K562 (cell line): ENCODE measurements around the gene PDE11A. TPM values are rescaled to one million over a fixed set of nuclear protein-coding genes. Genes with fewer than 3 reads are reported as not detected.

ENCODE experiments used
- ATAC-seq: fragments of 200-7000 bp; cut with Tn5 transposase; 3 replicates; pipeline ENCODE4 v1.9.1; 2020; ENCODE audit warnings: moderate library complexity
- BruUV-seq: library from RNA; stranded (reverse); fragments of 400-500 nt; replicated peaks from 2 replicates; lab custom pipeline; 2021; lab: Mats Ljungman, UMichigan
- CTCF ChIA-PET: fragments of 300-600 bp; formaldehyde crosslinking; extraction: SDS; loops from one replicate; lab custom pipeline; 2021; ENCODE audit warnings: low intra/inter-chr PET ratio; lab: Yijun Ruan, JAX
- POLR2A ChIA-PET: fragments of 300-600, 350-650 bp; sonication (Branson Sonifier 250); formaldehyde crosslinking; extraction: SDS; loops from one replicate; lab custom pipeline; 2021; ENCODE audit warnings: antibody characterized with exemption, inconsistent platforms; lab: Yijun Ruan, JAX
- DNase-seq, 4 experiments: peaks; one replicate each; pipeline versions ENCODE4 v3.0.0 to v3.0.0-alpha.2; 2011 to 2018; ENCODE audit warnings: low spot score in 3 of 4, mixed read lengths in 3 of 4; ENCODE audit errors: extremely low read depth in 1 of 4
- FAIRE-seq: peaks from 2 replicates; lab custom pipeline; 2011; peaks lifted over from hg19 to GRCh38; lab: Jason Lieb, UNC
- H2AFZ ChIP-seq: 2 replicates; pipeline ENCODE4 v1.6.0; 2011; ENCODE audit warnings: low read depth, low read length, control low read depth, inconsistent platforms
- H3K27ac ChIP-seq: fragments of 200-600 bp; 3 replicates; pipeline ENCODE4 v1.8.0; 2011; ENCODE audit warnings: low read depth, mild to moderate bottlenecking, control low read depth, inconsistent platforms, low read length, moderate library complexity, mixed read lengths; ENCODE audit errors: extremely low read depth
- H3K27me3 ChIP-seq, 2 experiments: fragments of 300-600 bp in 1 of 2; 2 replicates in 1 of 2; 3 replicates in 1 of 2; pipeline versions ENCODE4 v1.6.0 to v1.8.0; 2011; ENCODE audit warnings: inconsistent platforms in 2 of 2, low read length in 2 of 2, mild to moderate bottlenecking in 1 of 2, mixed read lengths in 1 of 2, moderate library complexity in 1 of 2; ENCODE audit not compliant: control insufficient read depth in 2 of 2, insufficient read depth in 2 of 2
- H3K36me3 ChIP-seq: fragments of 300-600 bp; 3 replicates; pipeline ENCODE4 v1.8.0; 2011; ENCODE audit warnings: mild to moderate bottlenecking, low read length, inconsistent platforms; ENCODE audit not compliant: control insufficient read depth, insufficient read depth
- H3K4me1 ChIP-seq, 2 experiments: fragments of 200-600 bp in 1 of 2; replicated peaks in 1 of 2; 2 replicates in 1 of 2; 3 replicates in 1 of 2; pipeline versions ENCODE4 v1.5.1 to v1.8.0; 2011; ENCODE audit warnings: inconsistent platforms in 2 of 2, low read length in 2 of 2, mild to moderate bottlenecking in 1 of 2, mixed read lengths in 1 of 2, moderate library complexity in 1 of 2; ENCODE audit not compliant: control insufficient read depth in 2 of 2, insufficient read depth in 2 of 2
- H3K4me2 ChIP-seq: 2 replicates; pipeline ENCODE4 v1.6.1; 2011; ENCODE audit warnings: low read length, control low read depth, inconsistent platforms, mixed read lengths; ENCODE audit not compliant: insufficient read depth
- H3K4me3 ChIP-seq: fragments of 200-600 bp; sonication (generic), shearing (Covaris generic); 2 replicates; pipeline ENCODE4 v1.5.1; 2016; ENCODE audit warnings: control low read depth, inconsistent platforms
- H3K79me2 ChIP-seq: fragments of 200-600 bp; 3 replicates; pipeline ENCODE4 v1.8.0; 2011; ENCODE audit warnings: low read length, inconsistent platforms; ENCODE audit not compliant: control insufficient read depth, insufficient read depth
- H3K9ac ChIP-seq, 2 experiments: 2 replicates each; pipeline versions ENCODE4 v1.6.0 to v1.6.1; 2011; ENCODE audit warnings: low read depth in 2 of 2, low read length in 2 of 2, control low read depth in 1 of 2, inconsistent platforms in 1 of 2, mild to moderate bottlenecking in 1 of 2, mixed read lengths in 1 of 2; ENCODE audit not compliant: insufficient read depth in 1 of 2
- H3K9me1 ChIP-seq: one replicate; pipeline ENCODE4 v1.6.0; 2011; ENCODE audit warnings: inconsistent platforms, mild to moderate bottlenecking, low read length, moderate library complexity; ENCODE audit not compliant: control insufficient read depth, insufficient read depth
- H3K9me3 ChIP-seq: replicated peaks from 2 replicates; pipeline ENCODE4 v1.5.1; 2011; ENCODE audit warnings: low read depth, low read length, inconsistent platforms; ENCODE audit not compliant: control insufficient read depth, insufficient read depth
- H4K20me1 ChIP-seq: replicated peaks from 2 replicates; pipeline ENCODE4 v1.6.1; 2011; ENCODE audit warnings: low read length, inconsistent platforms, mixed read lengths; ENCODE audit not compliant: control insufficient read depth, insufficient read depth
- ARID3A ChIP-seq: IDR thresholded peaks from 2 replicates; pipeline ENCODE4 v1.6.1; 2012; ENCODE audit warnings: low read depth, low read length, improper control_type of control experiment, borderline replicate concordance
- ATF1 ChIP-seq, 2 experiments: fragments of 450-650 bp in 1 of 2; IDR thresholded peaks; 2 replicates each; pipeline ENCODE4 v1.6.1; 2016; ENCODE audit warnings: missing compliant biosample characterization in 1 of 2, missing genetic modification characterization in 1 of 2
- ATF7 ChIP-seq: fragments of 450-650 bp; IDR thresholded peaks from 2 replicates; pipeline ENCODE4 v1.7.1; 2014; ENCODE audit warnings: mild to moderate bottlenecking, moderate library complexity
- CREM ChIP-seq: IDR thresholded peaks from 2 replicates; pipeline ENCODE4 v1.6.1; 2014; ENCODE audit warnings: antibody characterized with exemption, low read depth
- CSDE1 ChIP-seq, 2 experiments: fragments of 450-650 bp; IDR thresholded peaks; 2 replicates each; pipeline ENCODE4 v1.6.1; 2016; ENCODE audit warnings: mild to moderate bottlenecking in 1 of 2
- HNRNPUL1 ChIP-seq: fragments of 200-400 bp; formaldehyde crosslinking; IDR thresholded peaks from 2 replicates; pipeline ENCODE4 v1.6.1; 2017; ENCODE audit warnings: low read length
- JUND ChIP-seq, 2 experiments: IDR thresholded peaks; 2 replicates in 1 of 2; 3 replicates in 1 of 2; pipeline ENCODE4 v1.6.1; 2011; ENCODE audit warnings: borderline replicate concordance in 2 of 2, low read depth in 2 of 2, low read length in 2 of 2, improper control_type of control experiment in 1 of 2, missing biosample characterization in 1 of 2, missing genetic modification characterization in 1 of 2, missing genetic modification reagents in 1 of 2
- MEIS2 ChIP-seq: fragments of 450-650 bp; IDR thresholded peaks from 2 replicates; pipeline ENCODE4 v1.6.1; 2014; ENCODE audit warnings: mild to moderate bottlenecking; ENCODE audit not compliant: partially characterized antibody
- NBN ChIP-seq: fragments of 450-650 bp; IDR thresholded peaks from 2 replicates; pipeline ENCODE4 v1.6.1; 2016; ENCODE audit warnings: low read depth, mild to moderate bottlenecking
- NFE2L1 ChIP-seq: fragments of 450-650 bp; IDR thresholded peaks from 2 replicates; pipeline ENCODE4 v1.6.1; 2016; ENCODE audit warnings: missing genetic modification characterization, low read depth, mild to moderate bottlenecking, missing compliant biosample characterization, moderate library complexity, borderline replicate concordance
- OTX1 ChIP-seq: fragments of 450-650 bp; formaldehyde crosslinking; IDR thresholded peaks from 2 replicates; pipeline ENCODE4 v1.4.0; 2022; ENCODE audit warnings: mild to moderate bottlenecking
- PREB ChIP-seq: sonication (generic); formaldehyde crosslinking; IDR thresholded peaks from 2 replicates; pipeline ENCODE4 v1.8.1; 2023; ENCODE audit warnings: mild to moderate bottlenecking, missing genetic modification reagents
- STAT5A ChIP-seq: IDR thresholded peaks from 2 replicates; pipeline ENCODE4 v1.6.1; 2012; ENCODE audit warnings: low read length, inconsistent platforms, borderline replicate concordance
- ZBTB1 ChIP-seq: sonication (generic); formaldehyde crosslinking; IDR thresholded peaks from 2 replicates; pipeline ENCODE4 v1.8.1; 2023; ENCODE audit warnings: missing genetic modification reagents, low read depth, mild to moderate bottlenecking, borderline replicate concordance
- ZNF280B ChIP-seq: fragments of 250-450 bp; sonication (Bioruptor Pico); IDR thresholded peaks from 2 replicates; pipeline ENCODE4 v1.5.1; 2021; ENCODE audit warnings: mild to moderate bottlenecking
- ZNF316 ChIP-seq: fragments of 450-650 bp; IDR thresholded peaks from 2 replicates; pipeline ENCODE4 v1.6.1; 2016
- WGBS: fragments of 100-300 bp; shearing (Covaris generic); methylation state at CpG from one replicate; pipeline ENCODE4 v1.1.6; 2016; ENCODE audit warnings: low coverage, mixed read lengths; ENCODE audit not compliant: insufficient coverage; ENCODE audit errors: missing lambda C conversion rate; 5-methylcytosine and 5-hydroxymethylcytosine counted together
- in situ Hi-C: fragments of 300-500 bp; cut with MboI; formaldehyde crosslinking; loops from 4 replicates; pipeline ENCODE4 v1.15.0; 2018; ENCODE audit warnings: inconsistent platforms, mixed read lengths
- intact Hi-C: fragments of 100-400 bp; cut with micrococcal nuclease; formaldehyde crosslinking; loops from 2 replicates; pipeline ENCODE4 v1.14.2; 2022
- polyA plus RNA-seq, 8 experiments: library from polyadenylated mRNA; depleted of rRNA in 4 of 8; stranded (reverse) in 5 of 8; unstranded in 3 of 8; fragments of >200 nt; fragmentation: Nextera tagmentation in 2 of 8; fragmentation: Illumina TruSeq in 1 of 8; extraction: Ambion mirVana in 2 of 8; extraction: Trizol in 1 of 8; gene quantifications; 2 replicates each; pipeline versions ENCODE4 v1.2.1 to v1.2.3, GENCODE V29; 2011 to 2014; ENCODE audit warnings: inconsistent platforms in 1 of 8, missing spikeins in 1 of 8
- total RNA-seq, 7 experiments: library from RNA; depleted of rRNA in 6 of 7; stranded (reverse); fragments of >200 nt in 6 of 7; fragmentation: Illumina TruSeq in 2 of 7; extraction: Trizol in 2 of 7; gene quantifications; 2 replicates each; pipeline versions ENCODE4 v1.2.1 to v1.2.3, GENCODE V29; 2011 to 2021; ENCODE audit warnings: low replicate concordance in 1 of 7

Gene PDE11A
- total and polyA plus RNA-seq, 9 of the 15 experiments (the other 6 are each of a cell fraction or from before 2014, with no cell fraction given): 3.2 to 22.1 (median 5.7) TPM

- intact Hi-C loops: loop anchor here (1.0 to 10.0 kb wide), 9 partner anchors 31 to 1614 kb away; partner anchors contain the start of gene NFE2L2
- Histone ChIP-seq H3K9me1 (no peaks in the 10 kb centered on the region), H2AFZ (peak overlapping the region; percentile 78), H3K4me3 (no peak overlapping the region), H3K4me1 (peaks cover 15 to 45% of the 10 kb centered on the region in 2 experiments), H3K9me3 (no peaks in the 10 kb centered on the region), H3K4me2 (no peak overlapping the region), H3K27ac (0 out of 3 replicates have a peak overlapping the region, but pooled peaks have one; percentile 17), H4K20me1 (no peaks in the 10 kb centered on the region), H3K27me3 (no peaks in the 10 kb centered on the region), H3K9ac (no peak overlapping the region; a peak in 1 of 4 replicates), H3K36me3 (no peaks in the 10 kb centered on the region), H3K79me2 (no peaks in the 10 kb centered on the region)
- DNase-seq (peak; percentile 40 to 82 (median 45)), ATAC-seq (peak; percentile 57), FAIRE-seq (peak; percentile 74)
- ChIA-PET CTCF (interaction anchor here (0.7 to 2.3 kb wide), 11 partner anchors 31 to 1618 kb away, joined by 3 to 24 read pairs (median 4); partner anchors contain the start of gene NFE2L2), POLR2A (interaction anchor here (0.5 to 0.9 kb wide), 5 partner anchors 77 to 494 kb away, joined by 3 to 5 read pairs (median 3); partner anchors contain the start of gene NFE2L2)
- 20% methylated on average over 11 of the region's 11 CpGs for WGBS
- no TSS peak for BruUV-seq
- in situ Hi-C loops: loop anchor here (10.0 to 25.0 kb wide), 3 partner anchors 424 to 1621 kb away; partner anchors contain the start of gene HOXD8
- TF ChIP-seq NBN (peak; percentile 36; the same call in 1 of the 2 replicates), ZBTB1 (CRISPR knock-in tag) (0 out of 2 replicates have a peak, but pooled peaks have one; percentile 27), MEIS2 (no peak), ATF7 (peak; percentile 41; the same call in 1 of the 2 replicates), NFE2L1 (tag) (no peak), ZNF316 (0 out of 2 replicates have a peak, but pooled peaks have one; percentile 6), OTX1 (CRISPR knock-in tag) (no peak), HNRNPUL1 (0 out of 2 replicates have a peak, but pooled peaks have one; percentile 21), CSDE1 (IDR thresholded peaks at IDR 0.05) (no peak; a peak in 1 of 4 replicates), PREB (CRISPR knock-in tag) (0 out of 2 replicates have a peak, but pooled peaks have one; percentile 74), ARID3A (0 out of 2 replicates have a peak, but pooled peaks have one; percentile 21), ZNF280B (CRISPR knock-in tag) (no peak), STAT5A (peak; percentile 23; the same call in 1 of the 2 replicates), CREM (no peak), ATF1 (CRISPR knock-in tag; IDR thresholded peaks at IDR 0.05) (no peak), ATF1 (tag; IDR thresholded peaks at IDR 0.05) (0 out of 2 replicates have a peak, but pooled peaks have one; percentile 20), JUND (IDR thresholded peaks at IDR 0.05; ENCODE audit: borderline replicate concordance, low read depth, low read length) (peak; percentile 50; the same call in 1 of the 2 replicates), JUND (tag; IDR thresholded peaks at IDR 0.05; ENCODE audit: borderline replicate concordance, low read depth, low read length) (peak; percentile 52; the same call in 1 of the 3 replicates)
These were observed 313.8 kb downstream of the PDE11A start for GRCh38 chr2:177758591-177759371.
